ENCODE results near the gene FOXI2. TPM values are rescaled to one million over a fixed set of nuclear protein-coding genes. Genes with fewer than 3 reads are reported as not detected.

Gene FOXI2
- polyA plus RNA-seq, 1 experiment = not detected

DNA sequence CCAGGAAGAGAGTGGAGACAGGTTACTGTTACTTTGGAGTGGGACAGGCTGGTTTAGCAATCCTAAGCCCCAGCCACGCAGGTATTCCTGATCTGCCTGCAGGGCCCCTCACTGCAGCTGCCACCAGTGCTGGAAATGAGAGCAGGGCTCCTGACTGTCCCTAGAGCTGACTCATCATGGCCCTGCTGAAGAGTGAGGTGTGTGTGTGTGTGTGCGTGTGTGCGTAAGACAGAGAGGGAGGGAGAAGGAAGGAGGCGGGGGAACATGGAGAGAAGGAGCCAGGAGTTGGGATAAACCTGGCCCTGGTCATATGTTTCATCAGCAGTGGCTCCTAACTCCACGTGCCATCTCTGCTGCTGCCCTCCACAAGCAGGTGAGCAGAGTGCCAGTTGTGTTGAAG is 3.6 kb downstream of the FOXI2 start:
- H3K36me3 ChIP-seq (ENCODE audit: control insufficient read depth, insufficient read depth, low read length) = no peaks in the 10 kb centered on the region
- no peak for DNase-seq (ENCODE audit: low read depth)
- H3K27me3 ChIP-seq (ENCODE audit: control insufficient read depth, insufficient read depth, low read length) = no peaks in the 10 kb centered on the region
- H3K4me3 ChIP-seq (ENCODE audit: low read depth, low read length) = no peak overlapping the region
- TF ChIP-seq, protein P1, sequence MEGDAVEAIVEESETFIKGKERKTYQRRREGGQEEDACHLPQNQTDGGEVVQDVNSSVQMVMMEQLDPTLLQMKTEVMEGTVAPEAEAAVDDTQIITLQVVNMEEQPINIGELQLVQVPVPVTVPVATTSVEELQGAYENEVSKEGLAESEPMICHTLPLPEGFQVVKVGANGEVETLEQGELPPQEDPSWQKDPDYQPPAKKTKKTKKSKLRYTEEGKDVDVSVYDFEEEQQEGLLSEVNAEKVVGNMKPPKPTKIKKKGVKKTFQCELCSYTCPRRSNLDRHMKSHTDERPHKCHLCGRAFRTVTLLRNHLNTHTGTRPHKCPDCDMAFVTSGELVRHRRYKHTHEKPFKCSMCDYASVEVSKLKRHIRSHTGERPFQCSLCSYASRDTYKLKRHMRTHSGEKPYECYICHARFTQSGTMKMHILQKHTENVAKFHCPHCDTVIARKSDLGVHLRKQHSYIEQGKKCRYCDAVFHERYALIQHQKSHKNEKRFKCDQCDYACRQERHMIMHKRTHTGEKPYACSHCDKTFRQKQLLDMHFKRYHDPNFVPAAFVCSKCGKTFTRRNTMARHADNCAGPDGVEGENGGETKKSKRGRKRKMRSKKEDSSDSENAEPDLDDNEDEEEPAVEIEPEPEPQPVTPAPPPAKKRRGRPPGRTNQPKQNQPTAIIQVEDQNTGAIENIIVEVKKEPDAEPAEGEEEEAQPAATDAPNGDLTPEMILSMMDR (IDR thresholded peaks at IDR 0.05; ENCODE audit: insufficient read depth, low read depth, low read length) = no peak
- ChIA-PET CTCF (interaction anchor here (1.0 kb wide), 1 partner anchor 10 kb away, joined by 3 read pairs; no protein-coding TSS in a partner anchor), POLR2A (no interaction called here)

DNA sequence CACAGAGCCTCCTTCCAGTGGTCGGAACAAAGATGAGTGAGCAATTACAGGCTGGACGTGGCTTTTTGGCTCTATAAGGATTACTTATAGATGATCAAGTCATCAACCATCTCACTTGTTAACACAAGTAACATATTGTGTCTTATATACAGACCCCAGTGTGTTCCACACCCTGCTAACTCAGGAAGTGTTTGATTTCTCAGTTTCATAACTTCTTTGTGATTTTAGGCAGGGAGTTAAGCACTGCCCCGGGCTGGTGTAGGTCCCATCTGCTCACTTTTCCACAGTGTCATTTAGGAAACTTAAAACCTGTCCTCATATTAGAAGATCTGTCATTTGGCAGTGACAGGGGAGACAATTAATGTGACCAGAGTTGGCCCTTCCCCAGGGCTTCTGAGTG is 6.2 kb downstream of the FOXI2 start:
- TF ChIP-seq, protein P1 (IDR thresholded peaks at IDR 0.05; ENCODE audit: insufficient read depth, low read depth, low read length) = no peak
- H3K27me3 ChIP-seq (ENCODE audit: control insufficient read depth, insufficient read depth, low read length) = no peaks in the 10 kb centered on the region
- H3K36me3 ChIP-seq (ENCODE audit: control insufficient read depth, insufficient read depth, low read length) = no peaks in the 10 kb centered on the region
- H3K4me3 ChIP-seq (ENCODE audit: low read depth, low read length) = no peak overlapping the region
- DNase-seq (ENCODE audit: low read depth) = no peak
- ChIA-PET CTCF (no interaction called here), POLR2A (no interaction called here)

DNA sequence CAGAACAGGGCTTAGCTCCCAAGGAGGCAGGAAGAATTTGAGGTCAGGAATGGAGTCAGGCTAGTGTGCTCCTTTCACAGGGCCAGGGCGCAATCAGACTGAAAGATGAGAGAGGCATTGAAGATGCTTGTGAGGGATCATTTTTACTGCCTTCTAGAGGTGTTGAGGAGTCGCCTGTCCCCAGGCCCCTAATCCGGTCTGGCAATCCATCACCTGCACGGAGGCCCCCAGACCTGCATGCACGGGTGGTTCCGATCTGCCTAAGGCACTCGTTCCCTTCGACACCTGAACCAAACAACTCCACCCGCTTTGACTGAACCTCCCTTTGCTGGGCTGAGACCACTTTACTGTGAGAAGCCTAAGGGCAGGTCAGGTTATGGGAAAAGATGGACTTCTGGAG is 8.0 kb downstream of the FOXI2 start:
- no peaks in the 10 kb centered on the region for H3K36me3 ChIP-seq (ENCODE audit: control insufficient read depth, insufficient read depth, low read length)
- TF ChIP-seq, protein P1 (IDR thresholded peaks at IDR 0.05; ENCODE audit: insufficient read depth, low read depth, low read length) = no peak
- H3K4me3 ChIP-seq (ENCODE audit: low read depth, low read length) = no peak overlapping the region
- ChIA-PET CTCF (no interaction called here), POLR2A (no interaction called here)
- DNase-seq (ENCODE audit: low read depth) = no peak
- H3K27me3 ChIP-seq (ENCODE audit: control insufficient read depth, insufficient read depth, low read length) = no peaks in the 10 kb centered on the region

DNA sequence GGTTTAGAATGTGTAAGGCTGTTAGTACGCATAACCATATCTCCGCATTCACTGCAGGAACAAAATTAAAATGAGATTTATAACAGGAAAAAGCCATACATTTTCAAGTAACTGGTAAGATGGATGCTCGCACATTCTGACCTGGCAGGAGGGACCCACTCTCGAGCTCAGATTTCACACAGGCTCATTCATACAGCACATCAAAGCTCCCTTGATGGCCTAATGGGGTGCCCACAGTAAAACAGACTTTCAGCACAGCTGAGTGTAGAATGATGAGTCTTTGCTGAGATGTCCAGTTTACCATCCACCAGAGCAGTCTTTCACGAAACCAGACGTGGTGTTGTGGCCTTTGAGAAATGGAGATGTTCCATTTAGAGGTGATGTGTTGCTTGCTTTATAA is 8.9 kb downstream of the FOXI2 start:
- DNase-seq (ENCODE audit: low read depth) = no peak
- ChIA-PET POLR2A (no interaction called here), CTCF (no interaction called here)
- Histone ChIP-seq H3K27me3 (ENCODE audit: control insufficient read depth, insufficient read depth, low read length) (no peaks in the 10 kb centered on the region), H3K36me3 (ENCODE audit: control insufficient read depth, insufficient read depth, low read length) (no peaks in the 10 kb centered on the region), H3K4me3 (ENCODE audit: low read depth, low read length) (no peak overlapping the region)
- TF ChIP-seq, protein P1 (IDR thresholded peaks at IDR 0.05; ENCODE audit: insufficient read depth, low read depth, low read length) = no peak

DNA sequence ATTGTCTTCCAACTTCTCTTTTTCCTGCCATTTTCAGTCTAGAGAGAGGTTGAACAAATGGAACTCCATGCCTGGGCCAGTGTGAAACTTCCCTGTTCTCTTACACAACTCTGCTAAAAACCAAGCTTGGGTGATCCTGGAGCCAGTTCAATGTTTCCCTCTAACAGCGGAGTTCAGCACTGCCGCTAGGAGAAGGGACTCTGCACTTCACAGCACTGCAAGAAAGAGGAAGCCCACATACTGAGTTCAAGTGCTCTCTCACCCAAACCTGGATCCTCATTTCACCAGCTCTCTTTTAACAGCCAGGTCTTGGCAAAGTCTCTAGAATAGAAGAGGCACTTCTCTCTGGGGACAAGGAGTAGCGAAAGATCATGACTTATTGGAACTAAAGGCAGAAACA is 18.8 kb downstream of the FOXI2 start:
- Histone ChIP-seq H3K36me3 (ENCODE audit: control insufficient read depth, insufficient read depth, low read length) (no peaks in the 10 kb centered on the region), H3K4me3 (ENCODE audit: low read depth, low read length) (no peak overlapping the region), H3K27me3 (ENCODE audit: control insufficient read depth, insufficient read depth, low read length) (no peaks in the 10 kb centered on the region)
- POLR2A ChIA-PET = no interaction called here
- no peak for DNase-seq (ENCODE audit: low read depth)
- CTCF ChIA-PET = no interaction called here
- TF ChIP-seq, protein P1 (IDR thresholded peaks at IDR 0.05; ENCODE audit: insufficient read depth, low read depth, low read length) = no peak

All from BJ (cell line).